Measurements from ENCODE around the gene ATF7IP2.
"Not testable (repeated sequence)": the region's sequence is repeated elsewhere in the genome, so short reads cannot be mapped to it uniquely, and the experiment has no call there.

The ATF7IP2 gene

DNA sequence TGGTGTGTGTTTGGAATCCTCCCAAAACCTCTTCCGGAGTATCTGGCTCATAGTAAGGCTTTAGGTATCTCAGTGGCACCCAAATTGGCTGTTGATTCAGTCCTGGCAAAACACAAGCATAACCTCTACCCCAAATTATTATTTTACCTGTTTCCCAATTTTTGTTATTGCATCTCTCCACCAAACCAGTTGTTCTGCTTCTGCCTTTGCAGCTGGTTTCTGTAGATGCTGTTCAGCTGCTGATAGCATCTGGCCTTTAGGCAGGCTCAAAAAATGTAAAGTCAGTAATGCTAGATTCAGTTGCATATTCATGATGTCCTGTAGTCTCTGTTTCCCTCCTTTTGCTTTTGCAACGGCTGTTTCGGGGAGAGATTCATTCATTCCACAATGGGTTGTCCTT is 33.8 kb downstream of the ATF7IP2 start:
- no peaks in the 10 kb centered on the region for H3K27me3 ChIP-seq (ENCODE audit: control insufficient read depth, insufficient read depth, low read length)
- H3K4me1 ChIP-seq (ENCODE audit: control insufficient read depth, insufficient read depth, low read length): no peaks in the 10 kb centered on the region
- peaks cover 5% of the 10 kb centered on the region for H3K9me3 ChIP-seq (ENCODE audit: control insufficient read depth, insufficient read depth, low read length)
- no peak overlapping the region for H3K9ac ChIP-seq (ENCODE audit: low read depth, low read length)
- no peaks in the 10 kb centered on the region for H3K36me3 ChIP-seq (ENCODE audit: control insufficient read depth, insufficient read depth, low read length)
- H3K4me3 ChIP-seq (ENCODE audit: low read depth, low read length): no peak overlapping the region

DNA sequence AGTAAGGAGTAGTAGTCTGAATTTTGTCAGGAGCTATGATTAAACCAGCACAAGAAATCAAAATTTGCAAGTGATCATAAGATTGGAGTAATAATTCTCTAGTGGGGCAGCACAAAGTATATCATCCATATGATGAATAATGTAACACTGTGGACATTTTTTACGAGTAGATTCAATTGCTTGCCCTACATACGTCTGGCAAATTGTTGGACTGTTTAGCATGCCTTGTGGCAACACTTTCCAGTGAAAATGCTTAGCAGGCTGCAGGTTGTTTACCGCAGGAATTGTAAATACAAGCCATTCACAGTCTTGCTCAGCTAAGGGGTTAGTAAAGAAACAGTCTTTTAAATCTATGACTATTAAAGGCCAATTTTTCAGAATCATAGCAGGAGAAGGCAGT is 35.7 kb downstream of the ATF7IP2 start:
- Histone ChIP-seq H3K4me3 (ENCODE audit: low read depth, low read length) (no peak overlapping the region), H3K4me1 (ENCODE audit: control insufficient read depth, insufficient read depth, low read length) (no peaks in the 10 kb centered on the region), H3K9me3 (ENCODE audit: control insufficient read depth, insufficient read depth, low read length) (peaks cover 5% of the 10 kb centered on the region), H3K27me3 (ENCODE audit: control insufficient read depth, insufficient read depth, low read length) (no peaks in the 10 kb centered on the region), H3K9ac (ENCODE audit: low read depth, low read length) (no peak overlapping the region), H3K36me3 (ENCODE audit: control insufficient read depth, insufficient read depth, low read length) (no peaks in the 10 kb centered on the region)

DNA sequence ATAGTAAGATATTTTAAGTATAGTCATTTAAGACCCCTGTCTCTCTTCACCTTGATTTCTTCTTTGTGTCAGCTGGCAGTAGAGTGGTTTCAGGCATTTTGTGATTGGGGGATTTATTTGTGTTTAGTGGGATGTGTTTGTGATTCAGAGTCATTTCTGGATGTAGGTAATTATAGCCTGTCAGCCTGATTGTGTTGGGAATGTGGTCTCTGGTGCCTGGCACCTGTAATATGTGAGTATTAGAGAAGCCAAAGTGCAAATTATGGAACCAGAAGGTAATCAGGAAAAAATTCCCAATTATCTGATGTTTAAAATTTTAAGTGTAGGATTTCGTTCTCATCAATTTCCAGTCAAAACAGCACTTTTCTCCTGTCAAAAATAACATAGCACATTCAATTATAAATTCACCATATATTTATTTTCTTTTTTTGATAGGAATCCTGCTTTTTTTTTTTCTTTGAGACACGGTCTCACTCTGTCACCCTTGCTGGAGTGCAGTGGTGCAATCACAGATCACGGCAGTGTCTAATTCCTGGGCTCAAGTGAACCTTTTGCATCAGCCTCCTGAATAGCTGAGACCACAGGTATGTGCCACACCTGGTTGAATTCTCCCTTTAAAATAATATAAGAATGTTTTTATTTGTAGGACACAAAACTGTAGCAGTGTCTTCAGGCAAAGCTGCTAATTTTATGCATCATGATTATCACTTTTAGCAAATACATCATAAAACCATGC is 42.7 kb downstream of the ATF7IP2 start:
- Histone ChIP-seq H3K4me1 (ENCODE audit: control insufficient read depth, insufficient read depth, low read length) (no peaks in the 10 kb centered on the region), H3K36me3 (ENCODE audit: control insufficient read depth, insufficient read depth, low read length) (no peaks in the 10 kb centered on the region), H3K9me3 (ENCODE audit: control insufficient read depth, insufficient read depth, low read length) (no peaks in the 10 kb centered on the region), H3K9ac (ENCODE audit: low read depth, low read length) (no peak overlapping the region), H3K4me3 (ENCODE audit: low read depth, low read length) (no peak overlapping the region), H3K27me3 (ENCODE audit: control insufficient read depth, insufficient read depth, low read length) (no peaks in the 10 kb centered on the region)

DNA sequence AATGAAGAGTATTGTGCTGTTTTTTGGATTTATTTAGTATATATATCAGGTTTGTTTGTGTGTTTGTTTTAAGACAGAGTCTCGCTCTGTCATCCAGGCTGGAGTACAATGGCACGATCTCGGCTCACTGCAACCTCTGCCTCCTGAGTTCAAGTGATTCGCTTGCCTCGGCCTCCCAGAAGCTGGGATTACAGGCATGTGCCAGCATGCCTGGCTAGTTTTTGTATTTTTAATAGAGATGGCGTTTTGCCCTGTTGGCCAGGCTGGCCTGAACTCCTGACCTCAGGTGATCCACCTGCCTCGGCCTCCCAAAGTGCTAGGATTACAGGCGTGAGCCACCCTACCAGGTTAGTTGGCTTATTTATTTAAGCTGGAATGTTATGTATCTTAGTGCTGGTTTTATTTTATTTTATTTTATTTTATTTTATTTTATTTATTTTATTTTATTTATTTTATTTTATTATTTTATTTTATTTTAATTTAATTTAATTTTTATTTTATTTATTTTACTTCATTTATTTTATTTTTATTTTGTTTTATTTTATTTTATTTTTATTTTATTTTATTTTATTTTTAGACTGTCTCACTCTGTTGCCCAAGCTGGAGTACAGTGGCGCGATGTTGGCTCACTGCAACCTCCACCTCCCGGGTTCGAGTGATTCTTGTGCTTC is 43.6 kb downstream of the ATF7IP2 start:
- not testable (repeated sequence) for H3K36me3 ChIP-seq (ENCODE audit: control insufficient read depth, insufficient read depth, low read length); H3K4me3 ChIP-seq (ENCODE audit: low read depth, low read length); H3K27me3 ChIP-seq (ENCODE audit: control insufficient read depth, insufficient read depth, low read length); H3K9ac ChIP-seq (ENCODE audit: low read depth, low read length); H3K4me1 ChIP-seq (ENCODE audit: control insufficient read depth, insufficient read depth, low read length); H3K9me3 ChIP-seq (ENCODE audit: control insufficient read depth, insufficient read depth, low read length)

DNA sequence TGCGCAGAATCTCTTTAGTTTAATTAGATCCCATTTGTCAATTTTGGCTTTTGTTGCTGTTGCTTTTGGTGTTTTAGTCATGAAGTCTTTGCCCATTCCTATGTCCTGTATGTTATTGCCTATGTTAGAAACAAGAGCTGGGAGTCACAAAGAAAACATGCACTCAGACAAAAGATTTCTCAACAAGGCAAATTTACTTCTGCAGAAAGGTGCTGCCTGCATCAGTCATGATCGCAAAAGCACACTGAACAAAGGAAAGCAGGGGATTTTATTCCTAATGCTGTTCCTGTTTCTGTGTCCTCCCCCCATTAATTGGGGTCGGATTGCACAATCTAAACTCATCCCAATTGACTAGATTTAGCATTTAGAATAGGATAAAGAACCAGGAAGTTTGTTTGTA is 55.9 kb downstream of the ATF7IP2 start:
- peaks cover 14% of the 10 kb centered on the region for H3K9me3 ChIP-seq (ENCODE audit: control insufficient read depth, insufficient read depth, low read length)
- H3K4me1 ChIP-seq (ENCODE audit: control insufficient read depth, insufficient read depth, low read length): no peaks in the 10 kb centered on the region
- no peaks in the 10 kb centered on the region for H3K27me3 ChIP-seq (ENCODE audit: control insufficient read depth, insufficient read depth, low read length)
- no peak overlapping the region for H3K9ac ChIP-seq (ENCODE audit: low read depth, low read length)
- peaks cover 7% of the 10 kb centered on the region for H3K36me3 ChIP-seq (ENCODE audit: control insufficient read depth, insufficient read depth, low read length)
- H3K4me3 ChIP-seq (ENCODE audit: low read depth, low read length): no peak overlapping the region

GRCh38 chr16:10447289-10447688 is 61.4 kb downstream of the ATF7IP2 start:
- Histone ChIP-seq H3K4me1 (ENCODE audit: control insufficient read depth, insufficient read depth, low read length) (no peaks in the 10 kb centered on the region), H3K36me3 (ENCODE audit: control insufficient read depth, insufficient read depth, low read length) (peaks cover 12% of the 10 kb centered on the region), H3K9ac (ENCODE audit: low read depth, low read length) (no peak overlapping the region), H3K4me3 (ENCODE audit: low read depth, low read length) (no peak overlapping the region), H3K27me3 (ENCODE audit: control insufficient read depth, insufficient read depth, low read length) (no peaks in the 10 kb centered on the region), H3K9me3 (ENCODE audit: control insufficient read depth, insufficient read depth, low read length) (peaks cover 17% of the 10 kb centered on the region)

- not testable (repeated sequence) for H3K4me1 ChIP-seq (ENCODE audit: control insufficient read depth, insufficient read depth, low read length); H3K9me3 ChIP-seq (ENCODE audit: control insufficient read depth, insufficient read depth, low read length); H3K27me3 ChIP-seq (ENCODE audit: control insufficient read depth, insufficient read depth, low read length); H3K9ac ChIP-seq (ENCODE audit: low read depth, low read length); H3K4me3 ChIP-seq (ENCODE audit: low read depth, low read length); H3K36me3 ChIP-seq (ENCODE audit: control insufficient read depth, insufficient read depth, low read length)
These were observed 66.6 kb downstream of the ATF7IP2 start for GRCh38 chr16:10452208-10453158.

DNA sequence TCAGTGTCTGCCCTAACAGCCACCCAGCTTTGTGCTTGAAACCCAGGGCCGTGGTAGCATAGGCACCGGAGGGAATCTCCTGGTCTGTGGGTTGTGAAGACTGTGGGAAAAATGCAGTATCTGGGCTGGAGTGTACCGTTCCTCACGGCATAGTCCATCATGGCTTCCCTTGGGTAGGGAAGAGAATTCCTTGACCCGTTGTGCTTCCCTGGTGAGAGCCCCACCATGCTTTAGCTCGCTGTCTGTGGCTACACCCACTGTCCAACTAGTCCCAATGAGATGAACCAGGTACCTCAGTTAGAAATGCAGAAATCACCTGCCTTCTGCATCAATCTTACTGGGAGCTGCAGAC is 67.3 kb downstream of the ATF7IP2 start:
- Histone ChIP-seq H3K4me3 (ENCODE audit: low read depth, low read length) (no peak overlapping the region), H3K4me1 (ENCODE audit: control insufficient read depth, insufficient read depth, low read length) (no peaks in the 10 kb centered on the region), H3K27me3 (ENCODE audit: control insufficient read depth, insufficient read depth, low read length) (no peaks in the 10 kb centered on the region), H3K9me3 (ENCODE audit: control insufficient read depth, insufficient read depth, low read length) (no peaks in the 10 kb centered on the region), H3K9ac (ENCODE audit: low read depth, low read length) (no peak overlapping the region), H3K36me3 (ENCODE audit: control insufficient read depth, insufficient read depth, low read length) (no peaks in the 10 kb centered on the region)

- Histone ChIP-seq H3K36me3 (ENCODE audit: control insufficient read depth, insufficient read depth, low read length) (no peaks in the 10 kb centered on the region), H3K9ac (ENCODE audit: low read depth, low read length) (no peak overlapping the region), H3K4me1 (ENCODE audit: control insufficient read depth, insufficient read depth, low read length) (no peaks in the 10 kb centered on the region), H3K9me3 (ENCODE audit: control insufficient read depth, insufficient read depth, low read length) (no peaks in the 10 kb centered on the region), H3K4me3 (ENCODE audit: low read depth, low read length) (no peak overlapping the region), H3K27me3 (ENCODE audit: control insufficient read depth, insufficient read depth, low read length) (no peaks in the 10 kb centered on the region)
These were observed 80.0 kb downstream of the ATF7IP2 start for GRCh38 chr16:10465821-10466220.

DNA sequence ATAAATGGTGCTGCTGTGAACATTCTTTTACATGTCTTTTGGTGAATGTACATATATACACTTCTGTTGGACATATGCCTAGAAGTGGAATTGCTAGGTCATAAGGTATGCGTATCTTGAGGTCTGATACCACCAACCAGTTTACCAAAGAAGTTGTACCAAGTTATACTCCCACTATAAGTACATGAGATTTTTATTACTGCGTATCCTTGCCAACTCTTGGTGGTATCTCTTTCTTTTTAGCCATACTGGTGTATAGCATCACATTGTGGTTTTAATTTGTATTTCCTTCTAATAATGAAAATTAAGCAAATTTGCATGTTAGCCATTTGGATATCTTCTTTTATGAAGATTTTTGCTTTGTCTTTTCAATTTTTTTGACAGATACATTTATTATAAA is 80.5 kb downstream of the ATF7IP2 start:
- no peaks in the 10 kb centered on the region for H3K4me1 ChIP-seq (ENCODE audit: control insufficient read depth, insufficient read depth, low read length)
- H3K4me3 ChIP-seq (ENCODE audit: low read depth, low read length): no peak overlapping the region
- H3K36me3 ChIP-seq (ENCODE audit: control insufficient read depth, insufficient read depth, low read length): no peaks in the 10 kb centered on the region
- no peaks in the 10 kb centered on the region for H3K9me3 ChIP-seq (ENCODE audit: control insufficient read depth, insufficient read depth, low read length)
- H3K27me3 ChIP-seq (ENCODE audit: control insufficient read depth, insufficient read depth, low read length): no peaks in the 10 kb centered on the region
- no peak overlapping the region for H3K9ac ChIP-seq (ENCODE audit: low read depth, low read length)

- H3K4me1 ChIP-seq (ENCODE audit: control insufficient read depth, insufficient read depth, low read length): no peaks in the 10 kb centered on the region
- H3K9me3 ChIP-seq (ENCODE audit: control insufficient read depth, insufficient read depth, low read length): no peaks in the 10 kb centered on the region
- H3K4me3 ChIP-seq (ENCODE audit: low read depth, low read length): no peak overlapping the region
- no peaks in the 10 kb centered on the region for H3K27me3 ChIP-seq (ENCODE audit: control insufficient read depth, insufficient read depth, low read length)
- no peak overlapping the region for H3K9ac ChIP-seq (ENCODE audit: low read depth, low read length)
- no peaks in the 10 kb centered on the region for H3K36me3 ChIP-seq (ENCODE audit: control insufficient read depth, insufficient read depth, low read length)
These were observed 81.0 kb downstream of the ATF7IP2 start for GRCh38 chr16:10466861-10467260.
